Osteocyte (in vitro differentiated cells): ENCODE data around the gene PRKAR1B. TPM values are rescaled to one million over a fixed set of nuclear protein-coding genes. Genes with fewer than 3 reads are reported as not detected.

ENCODE experiments used
- DNase-seq: peaks from one replicate; pipeline ENCODE4 v3.0.0; 2021; ENCODE audit warnings: mixed read lengths; ENCODE audit not compliant: unreplicated experiment; ENCODE audit errors: extremely low spot score
- H3K27ac Mint-ChIP-seq: one replicate; pipeline ENCODE4 v1.8.0; 2021; ENCODE audit warnings: mild to moderate bottlenecking, mixed read lengths; ENCODE audit not compliant: unreplicated experiment
- H3K27me3 Mint-ChIP-seq: one replicate; pipeline ENCODE4 v1.8.0; 2021; ENCODE audit warnings: mixed read lengths; ENCODE audit not compliant: unreplicated experiment
- H3K36me3 Mint-ChIP-seq: one replicate; pipeline ENCODE4 v1.8.0; 2021; ENCODE audit warnings: mixed read lengths; ENCODE audit not compliant: unreplicated experiment
- H3K4me1 Mint-ChIP-seq: one replicate; pipeline ENCODE4 v1.8.0; 2021; ENCODE audit warnings: mixed read lengths; ENCODE audit not compliant: unreplicated experiment
- H3K4me3 Mint-ChIP-seq: one replicate; pipeline ENCODE4 v1.8.0; 2021; ENCODE audit warnings: mild to moderate bottlenecking, moderate library complexity, mixed read lengths; ENCODE audit not compliant: unreplicated experiment
- H3K9me3 Mint-ChIP-seq: one replicate; pipeline ENCODE4 v1.8.0; 2021; ENCODE audit warnings: mixed read lengths; ENCODE audit not compliant: unreplicated experiment
- CTCF ChIP-seq: fragments of 200-600 bp; sonication (generic); IDR thresholded peaks from 2 replicates; pipeline ENCODE4 v1.5.0; 2021; ENCODE audit warnings: antibody characterized with exemption, mild to moderate bottlenecking, moderate library complexity
- total RNA-seq: library from RNA; stranded (reverse); gene quantifications from 2 replicates; pipeline ENCODE4 v1.2.1, GENCODE V29; 2021

Gene PRKAR1B
- total RNA-seq, 1 donor from 2014 or later = 12.0 TPM

GRCh38 chr7:574661-575395 is 152.3 kb downstream of the PRKAR1B start:
- Mint-ChIP-seq H3K27ac (no peak overlapping the region), H3K36me3 (peaks cover 3% of the 10 kb centered on the region), H3K9me3 (no peaks in the 10 kb centered on the region), H3K4me1 (no peaks in the 10 kb centered on the region), H3K27me3 (no peaks in the 10 kb centered on the region), H3K4me3 (no peak overlapping the region)
- TF ChIP-seq CTCF = no peak
- no peak for DNase-seq

GRCh38 chr7:573933-574381 is 153.1 kb downstream of the PRKAR1B start:
- no peak for TF ChIP-seq CTCF

GRCh38 chr7:573269-573932 is 153.7 kb downstream of the PRKAR1B start:
- Mint-ChIP-seq H3K27me3 (no peaks in the 10 kb centered on the region), H3K9me3 (no peaks in the 10 kb centered on the region), H3K36me3 (peaks cover 3% of the 10 kb centered on the region), H3K4me3 (no peak overlapping the region), H3K27ac (no peak overlapping the region), H3K4me1 (no peaks in the 10 kb centered on the region)
- no peak for TF ChIP-seq CTCF
- no peak for DNase-seq

More at GRCh38 chr7:573933-574381, 153.1 kb downstream of the PRKAR1B start:
- H3K4me1 Mint-ChIP-seq = no peaks in the 10 kb centered on the region
- peaks cover 3% of the 10 kb centered on the region for H3K36me3 Mint-ChIP-seq
- no peaks in the 10 kb centered on the region for H3K27me3 Mint-ChIP-seq
- DNase-seq = no peak
- H3K9me3 Mint-ChIP-seq = no peaks in the 10 kb centered on the region
- H3K27ac Mint-ChIP-seq = no peak overlapping the region
- no peak overlapping the region for H3K4me3 Mint-ChIP-seq

- Mint-ChIP-seq H3K36me3 (peaks cover 3% of the 10 kb centered on the region), H3K27ac (no peak overlapping the region), H3K27me3 (no peaks in the 10 kb centered on the region), H3K9me3 (no peaks in the 10 kb centered on the region), H3K4me3 (no peak overlapping the region), H3K4me1 (no peaks in the 10 kb centered on the region)
- TF ChIP-seq CTCF = no peak
- DNase-seq = no peak
Observed at GRCh38 chr7:572416-573268, 154.4 kb downstream of the PRKAR1B start.
